Astrocyte of the spinal cord (primary cell): ENCODE data around the gene THOC7.

Source experiments
- DNase-seq: peaks from one replicate; pipeline ENCODE4 v3.0.0; 2011; ENCODE audit warnings: low read depth, low spot score
- H3K4me3 ChIP-seq: 2 replicates; pipeline ENCODE4 v1.5.1; 2011; ENCODE audit warnings: low read depth, mild to moderate bottlenecking, low read length, moderate library complexity
- CTCF ChIP-seq: IDR thresholded peaks from 2 replicates; pipeline ENCODE4 v1.5.1; 2012; ENCODE audit warnings: low read depth, mild to moderate bottlenecking, low read length, inconsistent platforms
- in situ Hi-C: cut with HindIII; loops from 2 replicates; pipeline ENCODE4 v1.10.0; 2017; ENCODE audit warnings: low sequenced_read_pairs

Gene THOC7

GRCh38 chr3:63798544-63798943 lies 65.1 kb downstream of the THOC7 start:
- DNase-seq, result no peak
- no peak for TF ChIP-seq CTCF
- in situ Hi-C loops, result no loop called here

GRCh38 chr3:63795438-63795837 lies 68.2 kb downstream of the THOC7 start:
- no peak for TF ChIP-seq CTCF
- in situ Hi-C loops, result no loop called here
- H3K4me3 ChIP-seq, result no peak overlapping the region
- DNase-seq, result no peak

More at GRCh38 chr3:63798544-63798943, 65.1 kb downstream of the THOC7 start:
- H3K4me3 ChIP-seq, result no peak overlapping the region

- peak; percentile 36 for DNase-seq
- H3K4me3 ChIP-seq, result no peak overlapping the region
- in situ Hi-C loops, result no loop called here
- TF ChIP-seq CTCF, result peak; percentile 41
These were observed 71.6 kb downstream of the THOC7 start for GRCh38 chr3:63791974-63792373.
